ENCODE measurements around the gene LBX2.

The LBX2 gene

DNA sequence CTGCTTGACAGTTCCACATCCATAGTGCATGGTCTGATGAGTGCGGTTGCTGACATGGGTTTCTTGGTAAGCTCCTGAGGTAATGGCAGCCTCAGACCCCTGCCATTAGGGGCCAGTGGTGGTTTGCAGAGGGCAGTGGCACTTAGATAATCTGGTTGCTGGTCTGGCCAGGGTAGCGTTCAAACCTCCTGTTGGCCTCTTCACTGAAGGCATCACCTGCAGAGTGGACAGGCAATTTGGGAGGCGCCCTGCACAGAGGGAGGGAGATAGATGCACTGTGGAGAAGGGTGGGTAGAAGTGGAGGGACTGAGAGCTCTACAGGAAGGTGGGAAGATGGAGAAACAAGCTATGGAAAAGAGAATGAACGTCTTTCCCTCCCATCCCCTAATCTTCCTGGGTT, 34.1 kb upstream of the LBX2 start:
- H3K4me3 ChIP-seq (ENCODE audit: low read length), result no peak overlapping the region
- peaks cover 14% of the 10 kb centered on the region for H3K4me1 ChIP-seq (ENCODE audit: control insufficient read depth, insufficient read depth, low read length)
- H3K36me3 ChIP-seq (ENCODE audit: insufficient read depth, low read length), result peaks cover 17% of the 10 kb centered on the region
- no peak overlapping the region for H3K4me2 ChIP-seq (ENCODE audit: low read length)
- H3K9me3 ChIP-seq (replicated peaks; ENCODE audit: low read length), result no peaks in the 10 kb centered on the region
- H3K9ac ChIP-seq (ENCODE audit: low read depth, low read length), result no peak overlapping the region
- no peaks in the 10 kb centered on the region for H3K27me3 ChIP-seq (ENCODE audit: control insufficient read depth, insufficient read depth, low read length)

DNA sequence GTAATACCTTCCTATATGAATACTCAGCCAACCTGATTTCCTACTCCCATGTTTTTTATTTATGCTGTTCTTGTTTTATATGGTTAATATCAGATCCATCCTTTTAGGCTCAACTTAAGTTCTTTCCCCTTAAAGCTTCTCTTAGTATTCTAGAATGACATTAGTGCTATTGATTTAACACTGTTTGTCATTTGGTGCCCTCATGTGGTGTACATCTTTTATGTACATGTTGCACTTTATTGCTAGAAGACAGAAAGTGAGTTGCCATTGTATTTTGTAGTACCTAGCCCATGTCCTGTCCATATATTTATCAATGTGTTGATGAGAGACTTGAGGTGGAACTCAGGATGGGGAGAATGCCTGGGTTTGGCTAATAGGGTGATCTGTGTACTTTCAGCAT, 32.8 kb upstream of the LBX2 start:
- no peak overlapping the region for H3K4me3 ChIP-seq (ENCODE audit: low read length)

DNA sequence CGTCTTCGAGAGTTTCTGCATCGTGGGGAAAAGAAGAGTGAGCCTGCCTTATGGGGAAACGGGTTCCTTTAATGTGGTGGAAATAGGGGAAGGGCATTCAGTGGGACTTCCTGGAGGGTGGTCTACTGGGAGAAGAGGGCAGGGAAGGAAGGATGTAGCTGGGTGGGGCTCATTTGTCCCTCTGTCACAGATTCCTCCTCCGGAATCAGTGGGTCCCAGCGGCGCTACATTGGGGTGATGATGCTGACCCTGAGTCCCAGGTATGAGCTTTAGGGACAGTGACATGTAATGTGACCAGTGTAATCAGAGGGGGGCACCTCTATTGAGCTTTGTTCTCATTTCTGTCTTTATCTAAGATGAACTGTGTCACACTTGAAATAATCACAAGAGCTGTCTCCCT, 32.3 kb upstream of the LBX2 start:
- Histone ChIP-seq H3K4me1 (ENCODE audit: control insufficient read depth, insufficient read depth, low read length) (peaks cover 20% of the 10 kb centered on the region), H3K36me3 (ENCODE audit: insufficient read depth, low read length) (peaks cover 33% of the 10 kb centered on the region), H3K9ac (ENCODE audit: low read depth, low read length) (peak overlapping the region; percentile 85), H3K27me3 (ENCODE audit: control insufficient read depth, insufficient read depth, low read length) (no peaks in the 10 kb centered on the region), H3K4me2 (ENCODE audit: low read length) (peak overlapping the region; percentile 99), H3K4me3 (ENCODE audit: low read length) (no peak overlapping the region), H3K9me3 (replicated peaks; ENCODE audit: low read length) (no peaks in the 10 kb centered on the region)

More for the DNA sequence above, 32.8 kb upstream of the LBX2 start:
- Histone ChIP-seq H3K9me3 (replicated peaks; ENCODE audit: low read length) (no peaks in the 10 kb centered on the region), H3K4me1 (ENCODE audit: control insufficient read depth, insufficient read depth, low read length) (peaks cover 20% of the 10 kb centered on the region), H3K27me3 (ENCODE audit: control insufficient read depth, insufficient read depth, low read length) (no peaks in the 10 kb centered on the region), H3K36me3 (ENCODE audit: insufficient read depth, low read length) (peaks cover 28% of the 10 kb centered on the region), H3K9ac (ENCODE audit: low read depth, low read length) (no peak overlapping the region), H3K4me2 (ENCODE audit: low read length) (no peak overlapping the region)

DNA sequence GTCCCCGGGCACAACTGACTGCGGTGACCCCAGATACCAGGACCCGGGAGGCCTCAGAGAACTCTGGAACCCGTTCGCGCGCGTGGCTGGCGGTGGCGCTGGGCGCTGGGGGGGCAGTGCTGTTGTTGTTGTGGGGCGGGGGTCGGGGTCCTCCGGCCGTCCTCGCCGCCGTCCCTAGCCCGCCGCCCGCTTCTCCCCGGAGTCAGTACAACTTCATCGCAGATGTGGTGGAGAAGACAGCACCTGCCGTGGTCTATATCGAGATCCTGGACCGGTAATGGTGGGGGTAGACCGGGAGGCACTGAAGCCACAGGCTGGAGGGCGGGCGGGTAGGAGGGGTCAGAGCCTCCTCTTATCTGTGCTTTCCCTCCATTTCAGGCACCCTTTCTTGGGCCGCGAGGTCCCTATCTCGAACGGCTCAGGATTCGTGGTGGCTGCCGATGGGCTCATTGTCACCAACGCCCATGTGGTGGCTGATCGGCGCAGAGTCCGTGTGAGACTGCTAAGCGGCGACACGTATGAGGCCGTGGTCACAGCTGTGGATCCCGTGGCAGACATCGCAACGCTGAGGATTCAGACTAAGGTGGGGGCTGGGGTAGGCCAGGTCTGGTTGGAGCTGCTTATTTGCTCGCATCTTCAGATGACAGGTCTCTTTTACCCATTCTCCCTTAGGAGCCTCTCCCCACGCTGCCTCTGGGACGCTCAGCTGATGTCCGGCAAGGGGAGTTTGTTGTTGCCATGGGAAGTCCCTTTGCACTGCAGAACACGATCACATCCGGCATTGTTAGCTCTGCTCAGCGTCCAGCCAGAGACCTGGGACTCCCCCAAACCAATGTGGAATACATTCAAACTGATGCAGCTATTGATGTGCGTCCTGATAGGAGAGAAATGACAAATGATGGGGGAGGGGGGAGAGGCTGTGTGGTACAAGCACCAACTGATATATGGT, 31.1 kb upstream of the LBX2 start:
- Histone ChIP-seq H3K4me2 (ENCODE audit: low read length) (peak overlapping the region; percentile 99), H3K9ac (ENCODE audit: low read depth, low read length) (peak overlapping the region; percentile 85), H3K4me1 (ENCODE audit: control insufficient read depth, insufficient read depth, low read length) (peaks cover 20% of the 10 kb centered on the region), H3K36me3 (ENCODE audit: insufficient read depth, low read length) (peaks cover 45% of the 10 kb centered on the region), H3K9me3 (replicated peaks; ENCODE audit: low read length) (no peaks in the 10 kb centered on the region), H3K27me3 (ENCODE audit: control insufficient read depth, insufficient read depth, low read length) (no peaks in the 10 kb centered on the region), H3K4me3 (ENCODE audit: low read length) (peak overlapping the region; percentile 85)

DNA sequence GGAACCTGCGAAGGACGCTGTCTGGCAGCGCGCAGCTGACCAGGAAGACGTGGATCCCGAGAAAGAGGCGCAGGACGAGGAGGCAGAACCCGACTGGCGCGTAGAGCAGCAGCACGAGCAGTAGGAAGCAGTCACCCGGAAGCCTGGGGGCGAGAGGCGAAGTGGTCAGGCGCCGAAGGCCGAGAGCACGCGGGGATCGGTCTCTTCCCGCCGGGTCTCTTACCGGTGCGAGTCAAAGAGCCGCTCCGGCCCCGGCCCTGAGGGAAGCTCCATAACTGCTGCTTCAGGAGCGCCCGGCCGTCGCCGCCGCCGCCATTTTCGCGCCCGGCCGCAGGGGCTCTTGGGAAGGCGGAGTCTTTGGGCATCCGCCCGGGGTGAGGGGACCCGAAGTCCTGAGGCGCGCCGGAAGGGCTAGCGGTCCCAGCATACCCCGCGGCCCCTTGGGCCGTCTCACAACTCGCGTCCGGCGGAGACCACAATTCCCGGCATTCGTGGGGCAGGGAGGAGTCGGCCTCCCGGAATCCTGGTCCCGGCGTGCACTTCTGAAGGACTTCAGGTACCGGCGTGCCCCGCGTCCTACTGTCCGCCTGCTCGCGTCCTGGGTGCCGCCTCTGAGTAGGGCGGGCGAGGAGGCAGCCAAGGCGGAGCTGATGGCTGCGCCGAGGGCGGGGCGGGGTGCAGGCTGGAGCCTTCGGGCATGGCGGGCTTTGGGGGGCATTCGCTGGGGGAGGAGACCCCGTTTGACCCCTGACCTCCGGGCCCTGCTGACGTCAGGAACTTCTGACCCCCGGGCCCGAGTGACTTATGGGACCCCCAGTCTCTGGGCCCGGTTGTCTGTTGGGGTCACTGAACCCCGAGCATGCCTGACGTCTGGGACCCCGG, 30.2 kb upstream of the LBX2 start, which contains the start of the genes AUP1 and HTRA2:
AUP1 (minus strand) TSS at position 350 of the 882 bp plus-strand sequence; CDS start at position 273, 77 bp downstream.
HTRA2 (plus strand) TSS at position 577 of the 882 bp plus-strand sequence; CDS start at position 651, 74 bp downstream.
- Histone ChIP-seq H3K9me3 (replicated peaks; ENCODE audit: low read length) (no peaks in the 10 kb centered on the region), H3K4me2 (ENCODE audit: low read length) (peak within 1 kb of the TSS; percentile 99), H3K9ac (ENCODE audit: low read depth, low read length) (peak within 1 kb of the TSS; percentile 93), H3K4me3 (ENCODE audit: low read length) (peak within 1 kb of the TSS; percentile 85), H3K4me1 (ENCODE audit: control insufficient read depth, insufficient read depth, low read length) (peaks cover 20% of the 10 kb centered on the region), H3K27me3 (ENCODE audit: control insufficient read depth, insufficient read depth, low read length) (no peaks in the 10 kb centered on the region), H3K36me3 (ENCODE audit: insufficient read depth, low read length) (peaks cover 47% of the 10 kb centered on the region)

DNA sequence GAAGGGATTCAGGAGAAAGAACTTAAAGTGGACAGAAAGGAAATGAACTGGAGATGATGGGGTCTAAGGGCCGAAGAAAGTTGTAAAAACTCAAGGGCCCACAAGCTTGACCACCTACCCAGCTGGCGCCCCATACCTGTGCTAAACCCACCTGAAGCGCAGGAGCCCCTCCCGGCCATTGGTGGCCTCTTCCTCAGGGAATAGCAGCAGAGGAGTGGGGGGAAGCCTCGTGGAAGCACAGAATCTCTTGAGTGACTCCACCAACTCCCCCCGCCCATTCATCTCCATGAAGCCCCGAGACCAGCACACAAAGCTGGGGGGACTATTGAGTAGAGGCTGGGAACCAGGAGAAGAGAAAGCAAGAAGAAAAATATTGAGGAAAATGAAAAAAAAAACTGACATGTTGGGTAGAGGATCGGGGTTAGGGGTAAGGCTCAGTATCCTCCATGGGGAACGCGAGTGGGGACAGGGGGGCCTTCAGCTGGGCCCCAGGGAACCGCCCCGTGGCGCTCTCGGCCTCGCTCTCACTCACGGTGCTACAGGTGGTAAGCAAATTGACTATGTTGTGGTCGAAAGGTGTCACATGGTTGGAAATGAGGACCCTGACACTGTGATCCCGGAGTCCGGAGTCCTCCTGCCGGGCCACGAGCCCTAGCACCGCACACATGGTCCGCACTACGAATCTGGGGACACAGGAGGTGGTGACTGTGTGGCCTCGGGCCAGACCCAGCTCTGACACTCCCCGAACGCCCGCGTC, 29.4 kb upstream of the LBX2 start:
- Histone ChIP-seq H3K9me3 (replicated peaks; ENCODE audit: low read length) (no peaks in the 10 kb centered on the region), H3K36me3 (ENCODE audit: insufficient read depth, low read length) (peaks cover 43% of the 10 kb centered on the region)

DNA sequence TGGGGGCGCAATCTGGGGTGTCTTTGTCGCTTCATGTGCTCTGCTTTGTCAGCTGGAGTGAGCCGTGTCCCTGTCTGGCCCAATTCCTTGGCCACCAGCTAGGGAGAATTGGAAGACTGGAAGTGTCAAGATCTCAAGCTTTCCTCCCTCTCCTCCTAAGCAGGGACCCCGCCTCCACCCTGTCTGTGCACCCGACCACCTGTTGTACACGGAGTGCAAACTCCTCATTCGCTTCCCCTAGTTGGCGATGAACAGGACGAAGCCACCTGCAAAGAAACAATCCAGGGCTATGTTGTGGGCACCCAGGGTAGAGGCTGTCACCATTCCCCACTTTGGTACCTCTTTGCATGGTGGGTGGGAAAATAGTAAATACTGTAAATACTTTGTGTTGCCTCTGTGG, 28.3 kb upstream of the LBX2 start:
- H3K36me3 ChIP-seq (ENCODE audit: insufficient read depth, low read length), result peaks cover 35% of the 10 kb centered on the region
- peak overlapping the region; percentile 87 for H3K4me2 ChIP-seq (ENCODE audit: low read length)
- peak overlapping the region; percentile 85 for H3K4me3 ChIP-seq (ENCODE audit: low read length)
- peaks cover 20% of the 10 kb centered on the region for H3K4me1 ChIP-seq (ENCODE audit: control insufficient read depth, insufficient read depth, low read length)
- no peak overlapping the region for H3K9ac ChIP-seq (ENCODE audit: low read depth, low read length)
- no peaks in the 10 kb centered on the region for H3K27me3 ChIP-seq (ENCODE audit: control insufficient read depth, insufficient read depth, low read length)
- no peaks in the 10 kb centered on the region for H3K9me3 ChIP-seq (replicated peaks; ENCODE audit: low read length)

More for the DNA sequence above, 29.4 kb upstream of the LBX2 start:
- peak overlapping the region; percentile 87 for H3K4me2 ChIP-seq (ENCODE audit: low read length)
- H3K27me3 ChIP-seq (ENCODE audit: control insufficient read depth, insufficient read depth, low read length), result no peaks in the 10 kb centered on the region
- H3K4me3 ChIP-seq (ENCODE audit: low read length), result peak overlapping the region; percentile 85
- H3K9ac ChIP-seq (ENCODE audit: low read depth, low read length), result peak overlapping the region; percentile 93
- H3K4me1 ChIP-seq (ENCODE audit: control insufficient read depth, insufficient read depth, low read length), result peaks cover 20% of the 10 kb centered on the region

DNA sequence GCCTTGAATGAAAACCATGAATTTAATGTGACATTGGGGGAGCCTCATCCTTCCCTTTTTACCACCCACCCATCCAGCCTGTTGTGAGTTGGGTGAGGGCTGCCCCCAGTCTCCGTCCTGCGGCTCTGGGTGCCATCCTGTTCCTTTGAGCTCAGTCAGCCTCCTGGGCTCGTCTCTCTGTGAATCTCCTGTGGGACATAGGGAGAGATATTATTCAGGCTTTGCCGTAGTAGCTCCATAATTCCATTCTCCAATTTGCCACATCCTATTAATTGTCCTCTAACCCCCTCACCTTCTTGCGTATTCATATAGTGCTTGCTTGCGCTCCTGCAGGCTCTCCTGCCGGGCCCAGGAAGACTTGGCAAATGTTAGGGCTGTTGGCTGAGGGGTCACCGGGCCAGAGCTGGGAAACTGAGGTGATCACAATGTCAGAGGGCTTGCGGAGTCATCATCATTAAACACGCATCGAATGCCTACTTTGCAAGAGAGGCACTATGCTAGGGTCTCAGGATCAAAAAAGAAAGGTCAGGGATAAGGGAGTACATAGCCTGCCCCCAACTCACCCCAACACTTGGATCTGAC, 27.3 kb upstream of the LBX2 start:
- no peak overlapping the region for H3K4me3 ChIP-seq (ENCODE audit: low read length)

DNA sequence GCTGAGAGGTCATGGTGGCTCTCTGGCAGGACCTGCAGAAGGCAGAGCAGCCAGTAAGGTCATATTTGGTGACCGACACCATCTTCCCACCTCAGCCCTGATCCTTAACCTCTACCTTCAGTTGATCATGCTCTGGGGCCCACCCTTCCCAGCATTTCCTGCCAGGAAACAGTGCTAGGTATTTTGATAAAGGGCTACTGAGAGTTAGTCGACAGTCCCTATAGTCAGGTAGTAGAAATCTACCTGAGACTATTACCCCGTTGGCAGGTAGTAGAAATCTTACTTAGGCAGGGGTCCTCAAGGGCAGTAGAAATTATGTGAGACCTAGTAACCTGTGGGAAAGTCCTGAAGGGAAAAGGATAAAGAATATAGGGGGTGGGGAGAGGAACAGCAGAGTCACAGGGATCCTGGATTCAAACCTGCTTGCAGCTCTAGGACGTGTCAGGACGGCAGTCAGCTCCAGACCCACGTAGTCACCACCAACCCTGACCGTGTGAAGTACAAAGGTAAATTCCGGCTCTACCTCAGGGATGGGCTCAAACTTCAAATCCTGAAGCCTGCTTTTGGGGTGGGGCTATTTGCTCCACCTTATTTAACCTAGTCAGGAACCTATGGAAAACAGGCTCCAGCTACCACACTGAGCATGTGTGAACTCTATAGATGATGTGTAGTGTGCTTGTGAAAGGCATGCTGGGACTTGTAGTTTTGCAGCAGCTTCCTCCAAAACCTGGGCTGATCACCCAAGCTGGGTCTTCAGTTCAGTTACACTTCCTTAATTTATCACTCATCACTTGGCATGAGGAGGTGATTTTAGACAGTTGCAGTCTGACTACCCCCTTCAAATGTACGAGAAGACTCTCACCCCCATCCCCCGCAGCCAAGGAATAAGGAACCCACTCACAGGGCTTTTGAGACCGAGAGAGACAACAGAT, 26.6 kb upstream of the LBX2 start, which contains the start of gene DQX1:
DQX1 (minus strand) TSS at position 515 of the 932 bp plus-strand sequence; CDS start at position 13, 502 bp downstream.
- Histone ChIP-seq H3K9me3 (replicated peaks; ENCODE audit: low read length) (no peaks in the 10 kb centered on the region), H3K4me1 (ENCODE audit: control insufficient read depth, insufficient read depth, low read length) (peaks cover 13% of the 10 kb centered on the region), H3K4me2 (ENCODE audit: low read length) (no peak within 1 kb of the TSS), H3K27me3 (ENCODE audit: control insufficient read depth, insufficient read depth, low read length) (no peaks in the 10 kb centered on the region), H3K36me3 (ENCODE audit: insufficient read depth, low read length) (peaks cover 31% of the 10 kb centered on the region), H3K4me3 (ENCODE audit: low read length) (no peak within 1 kb of the TSS), H3K9ac (ENCODE audit: low read depth, low read length) (no peak within 1 kb of the TSS)

More for the DNA sequence above, 27.3 kb upstream of the LBX2 start:
- Histone ChIP-seq H3K9ac (ENCODE audit: low read depth, low read length) (no peak overlapping the region), H3K4me1 (ENCODE audit: control insufficient read depth, insufficient read depth, low read length) (peaks cover 20% of the 10 kb centered on the region), H3K27me3 (ENCODE audit: control insufficient read depth, insufficient read depth, low read length) (no peaks in the 10 kb centered on the region), H3K4me2 (ENCODE audit: low read length) (no peak overlapping the region), H3K36me3 (ENCODE audit: insufficient read depth, low read length) (peaks cover 31% of the 10 kb centered on the region), H3K9me3 (replicated peaks; ENCODE audit: low read length) (no peaks in the 10 kb centered on the region)
